DMS114 treated with DMSO at 0.1 percent for 48 hours (cell line): ENCODE data around the gene ENTREP1.

Experiments
- DNase-seq: peaks from one replicate; lab custom pipeline; 2025; ENCODE audit not compliant: unreplicated experiment; lab: John Stamatoyannopoulos, UW

The ENTREP1 gene

GRCh38 chr9:69364510-69365150 lies 39.6 kb downstream of the ENTREP1 start:
- no peak for DNase-seq

- no peak for DNase-seq
These were observed 45.4 kb downstream of the ENTREP1 start for GRCh38 chr9:69370430-69370829.

DNA sequence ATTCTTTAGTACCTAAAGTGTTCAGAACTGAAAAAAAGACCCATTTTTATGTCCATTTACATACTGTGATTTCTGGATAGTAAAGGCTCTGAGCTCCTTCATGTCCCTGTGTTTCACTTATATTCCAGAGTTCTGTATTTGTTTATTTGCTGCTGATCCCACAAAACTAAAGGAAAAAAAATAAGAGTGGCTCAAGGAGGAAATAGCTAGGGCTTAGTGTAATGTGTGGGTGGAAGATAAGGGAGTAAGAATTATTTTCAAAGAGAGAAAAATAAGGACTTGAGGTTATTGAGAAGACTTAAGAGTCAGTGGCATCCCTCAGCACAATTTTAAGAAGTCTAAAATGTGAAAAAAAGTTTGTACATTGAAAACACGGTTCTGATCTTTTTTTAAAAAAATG lies 46.0 kb downstream of the ENTREP1 start:
- no peak for DNase-seq

- DNase-seq = no peak
These were observed 51.6 kb downstream of the ENTREP1 start for GRCh38 chr9:69376651-69377050.

DNA sequence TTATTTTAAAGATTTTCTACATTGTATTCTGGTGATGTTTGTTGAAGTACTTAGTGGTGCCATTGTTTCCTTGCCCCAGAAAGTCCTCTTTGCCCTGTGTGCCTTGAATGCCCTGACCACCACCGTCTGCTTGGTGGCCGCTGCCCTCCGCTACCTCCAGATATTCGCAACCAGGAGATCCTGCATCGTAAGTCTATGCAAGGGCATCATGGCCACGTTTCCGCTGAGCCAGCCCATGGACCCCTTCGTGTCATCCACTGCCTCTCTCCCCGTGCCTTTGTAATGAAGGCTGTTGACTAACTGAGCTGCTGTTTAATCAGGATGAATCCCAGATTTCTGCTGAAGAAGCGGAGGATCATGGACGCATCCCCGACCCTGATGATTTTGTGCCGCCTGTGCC lies 52.3 kb downstream of the ENTREP1 start:
- DNase-seq = no peak

DNA sequence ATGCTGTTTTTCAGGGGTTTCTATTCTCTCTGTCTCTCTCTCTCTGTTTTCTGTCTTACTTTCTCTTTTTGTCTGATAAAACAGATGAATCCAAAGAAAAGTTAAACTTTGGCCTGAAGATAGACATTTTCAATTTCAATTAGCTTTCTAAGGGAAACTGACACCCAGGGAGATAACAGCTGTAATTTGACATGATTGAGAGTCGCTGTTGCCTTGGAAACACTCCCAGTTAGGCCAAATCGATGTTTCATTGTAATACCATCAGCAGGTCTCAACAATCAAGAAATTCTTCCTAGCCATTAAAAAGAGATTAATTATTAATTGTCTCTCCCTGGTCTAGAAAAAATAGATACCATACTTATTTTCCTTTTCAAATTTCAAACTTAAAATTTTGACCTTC lies 53.0 kb downstream of the ENTREP1 start:
- no peak for DNase-seq

- no peak for DNase-seq
These were observed 54.4 kb downstream of the ENTREP1 start for GRCh38 chr9:69379270-69379982.

DNA sequence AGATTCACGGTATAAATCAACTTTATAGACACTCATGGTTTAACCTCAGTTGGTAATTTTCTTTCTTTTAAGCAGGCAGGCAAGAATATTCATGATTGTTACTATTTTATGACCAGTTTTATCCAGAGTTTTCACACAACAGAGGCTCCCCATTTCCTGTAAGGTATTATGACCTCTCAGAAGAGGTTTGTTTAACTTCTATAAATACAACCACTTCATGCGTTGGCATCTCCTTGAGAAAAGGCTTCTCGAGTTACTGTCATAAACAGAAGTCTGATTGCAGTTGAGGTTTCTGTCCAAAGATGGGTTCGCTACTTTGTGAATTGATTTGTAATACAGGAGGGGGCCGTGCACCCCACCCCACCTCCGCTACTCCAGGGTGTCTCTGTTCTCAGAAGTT lies 55.3 kb downstream of the ENTREP1 start:
- DNase-seq = no peak

- no peak for DNase-seq
These were observed 55.8 kb downstream of the ENTREP1 start for GRCh38 chr9:69380811-69381210.

DNA sequence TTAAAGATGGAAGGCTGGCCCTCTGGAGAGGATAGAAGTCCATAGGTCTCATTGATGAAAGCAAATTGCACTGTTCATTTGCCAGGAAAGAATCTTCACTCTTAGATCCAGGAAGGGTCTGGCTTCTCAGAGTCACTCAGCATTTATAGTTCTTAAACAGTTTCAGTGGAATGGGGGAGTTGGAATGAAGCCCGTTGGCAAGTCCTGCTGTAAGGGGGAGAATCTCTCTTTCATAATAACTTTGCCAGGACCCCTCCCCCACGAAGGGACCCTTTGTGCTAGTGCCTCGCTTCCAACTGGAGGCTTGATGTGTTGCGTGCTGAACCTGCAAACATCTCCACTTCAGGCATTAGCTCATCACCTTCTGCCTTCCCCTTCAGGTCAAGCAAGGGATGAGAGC lies 57.1 kb downstream of the ENTREP1 start:
- DNase-seq = no peak

GRCh38 chr9:69385581-69386033 lies 60.6 kb downstream of the ENTREP1 start:
- no peak for DNase-seq

DNA sequence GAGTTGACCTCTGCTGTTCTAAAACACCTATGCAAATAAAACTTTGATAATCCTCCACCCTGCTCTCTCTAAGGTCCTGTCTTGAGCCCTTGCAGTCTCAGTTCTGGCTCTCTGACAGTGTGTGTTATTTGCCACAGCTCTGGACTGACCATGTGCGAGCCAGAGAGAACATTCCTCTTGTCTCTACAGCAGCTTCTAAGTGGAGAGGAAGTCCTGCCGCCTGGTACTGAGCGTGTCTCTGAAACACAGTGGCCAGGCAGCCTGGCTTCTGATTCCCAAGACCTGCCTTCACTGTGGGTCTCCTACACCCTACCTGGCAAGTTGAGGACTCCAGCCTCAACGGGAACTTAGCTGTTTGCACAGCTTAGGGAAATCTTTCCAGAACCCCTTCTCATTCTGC lies 61.6 kb downstream of the ENTREP1 start:
- no peak for DNase-seq

GRCh38 chr9:69388596-69388995 lies 63.6 kb downstream of the ENTREP1 start:
- no peak for DNase-seq

GRCh38 chr9:69389437-69389995 lies 64.5 kb downstream of the ENTREP1 start:
- no peak for DNase-seq

DNA sequence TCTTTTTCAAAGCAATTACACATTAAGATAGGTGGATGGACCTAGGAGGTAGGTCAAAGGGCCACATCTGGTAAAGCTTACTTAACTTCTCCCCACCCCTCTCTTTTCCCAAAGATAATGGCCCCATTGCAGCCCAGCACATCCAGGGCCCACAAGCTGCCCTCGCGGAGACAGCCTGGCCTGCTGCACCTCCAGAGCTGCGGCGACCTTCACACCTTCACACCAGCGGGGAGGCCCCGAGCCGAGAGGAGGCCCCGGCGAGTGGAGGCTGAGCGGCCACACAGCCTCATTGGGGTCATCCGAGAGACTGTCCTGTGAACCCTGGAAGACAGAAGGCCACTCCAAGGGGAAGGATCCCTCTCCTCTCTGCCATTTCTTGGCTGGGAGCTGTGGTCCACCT lies 66.5 kb downstream of the ENTREP1 start:
- DNase-seq = no peak

DNA sequence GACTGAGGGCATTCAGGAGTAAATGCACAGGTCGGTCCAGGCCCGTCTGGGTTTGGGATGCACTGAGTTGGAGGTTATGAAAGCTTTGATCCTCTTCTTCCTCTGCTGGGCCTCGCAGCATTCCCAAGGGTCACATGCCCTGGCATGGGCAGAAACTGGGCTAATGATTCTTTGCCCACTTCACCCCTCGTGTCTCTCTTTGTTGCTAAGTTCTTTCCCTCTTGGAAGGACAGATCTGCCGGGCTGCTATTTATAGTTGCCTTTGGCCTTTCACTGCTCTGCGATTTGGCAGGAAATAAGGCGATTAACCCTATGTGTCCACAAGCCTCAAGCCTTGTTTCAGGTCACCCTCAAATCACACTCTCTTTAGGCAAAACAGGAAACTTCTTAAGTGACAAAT lies 66.9 kb downstream of the ENTREP1 start:
- no peak for DNase-seq

DNA sequence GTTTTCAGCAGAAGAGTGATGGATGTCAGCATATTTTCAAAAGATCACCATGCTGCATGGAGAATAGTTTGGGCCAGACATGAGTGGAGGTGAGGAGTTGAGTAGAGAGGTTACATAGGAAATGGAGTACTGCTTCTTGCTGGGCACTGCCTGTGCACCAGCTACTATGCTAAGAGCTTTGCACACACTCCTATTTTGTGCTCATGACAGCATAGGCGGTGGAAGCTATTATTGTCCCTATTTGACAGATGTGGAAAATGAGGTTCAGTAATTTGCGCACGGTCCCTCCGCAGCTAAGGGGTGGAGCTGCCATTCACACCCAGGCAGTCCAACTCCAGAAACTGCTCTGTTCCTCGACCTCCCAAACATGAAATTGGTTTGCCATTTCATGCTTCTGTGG lies 67.8 kb downstream of the ENTREP1 start:
- DNase-seq = no peak

GRCh38 chr9:69393425-69393824 lies 68.4 kb downstream of the ENTREP1 start:
- no peak for DNase-seq

DNA sequence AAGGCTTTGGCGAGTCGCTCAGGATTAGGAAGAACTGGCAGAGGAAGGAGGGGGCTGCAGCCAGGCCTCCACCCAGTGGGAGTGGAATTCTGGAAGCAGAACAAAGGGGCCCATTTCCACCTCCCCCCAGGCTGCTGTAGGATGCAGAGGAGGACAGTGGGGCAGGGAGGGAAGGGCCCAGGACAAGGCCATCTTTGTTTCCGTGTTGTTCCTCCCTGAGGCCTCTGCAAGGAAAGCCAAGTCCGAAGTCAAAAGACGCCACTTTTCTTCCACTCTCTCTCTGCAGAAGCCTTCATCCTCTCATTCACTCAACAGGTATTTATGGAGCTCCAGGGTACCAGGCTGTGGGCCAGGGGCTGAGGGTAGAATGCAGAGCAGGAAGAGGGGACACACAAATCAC lies 70.7 kb downstream of the ENTREP1 start:
- no peak for DNase-seq

DNA sequence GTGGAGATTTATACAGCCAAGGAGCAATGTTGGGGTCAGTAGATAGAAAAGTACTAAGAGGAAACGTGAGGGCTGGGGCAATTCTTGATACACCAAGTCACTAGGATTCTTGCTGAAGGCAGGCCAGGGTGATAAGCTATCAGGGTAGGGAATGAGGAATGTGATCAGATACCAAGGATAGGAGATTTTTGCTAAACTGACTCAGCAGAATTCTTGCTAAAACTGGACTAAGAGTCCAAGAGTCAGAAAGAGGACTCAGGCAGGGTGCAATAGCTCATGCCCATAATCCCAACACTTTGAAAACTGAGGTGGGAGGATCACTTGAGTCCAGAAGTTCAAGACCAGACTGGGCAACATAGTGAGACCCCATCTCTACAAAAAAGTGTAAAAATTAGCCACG lies 71.7 kb downstream of the ENTREP1 start:
- DNase-seq = no peak

GRCh38 chr9:69397384-69398214 lies 72.6 kb downstream of the ENTREP1 start:
- DNase-seq = no peak

DNA sequence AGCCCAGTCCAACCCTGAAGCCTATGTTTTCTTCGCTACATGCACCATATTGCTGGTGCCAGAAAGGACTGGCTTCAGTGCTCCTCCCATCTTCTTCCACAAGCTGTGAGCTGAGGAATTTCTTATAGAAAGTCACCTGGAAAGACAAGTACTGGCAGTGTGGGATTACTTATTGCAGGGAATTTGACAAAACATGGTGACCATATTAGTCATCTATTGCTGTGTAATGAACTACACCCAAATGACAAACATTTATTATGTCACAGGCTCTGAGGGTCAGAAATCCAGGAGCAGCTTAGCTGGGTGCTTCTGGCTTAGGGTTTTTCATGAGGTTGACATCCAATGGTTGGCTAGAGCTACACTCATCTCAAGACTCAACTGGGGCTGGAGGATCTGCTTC lies 75.5 kb downstream of the ENTREP1 start:
- no peak for DNase-seq
